Daoy (cell line): ENCODE measurements around the gene LMBR1L. TPM values are rescaled to one million over a fixed set of nuclear protein-coding genes. Genes with fewer than 3 reads are reported as not detected.

Experiments
- DNase-seq: peaks from one replicate; pipeline ENCODE4 v3.0.0-alpha.2; 2015; ENCODE audit warnings: low read depth
- total RNA-seq: library from RNA; depleted of rRNA; stranded (reverse); fragments of >200 nt; shearing (Covaris generic); gene quantifications from 2 replicates; pipeline ENCODE4 v1.2.3, GENCODE V29; 2014; rRNA removed

Gene LMBR1L
- total RNA-seq, 1 experiment from 2014 or later = 18.2 TPM

GRCh38 chr12:49054096-49054495 is 56.6 kb downstream of the LMBR1L start:
- DNase-seq = no peak

GRCh38 chr12:49052451-49053208 is 58.0 kb downstream of the LMBR1L start:
- no peak for DNase-seq

DNA sequence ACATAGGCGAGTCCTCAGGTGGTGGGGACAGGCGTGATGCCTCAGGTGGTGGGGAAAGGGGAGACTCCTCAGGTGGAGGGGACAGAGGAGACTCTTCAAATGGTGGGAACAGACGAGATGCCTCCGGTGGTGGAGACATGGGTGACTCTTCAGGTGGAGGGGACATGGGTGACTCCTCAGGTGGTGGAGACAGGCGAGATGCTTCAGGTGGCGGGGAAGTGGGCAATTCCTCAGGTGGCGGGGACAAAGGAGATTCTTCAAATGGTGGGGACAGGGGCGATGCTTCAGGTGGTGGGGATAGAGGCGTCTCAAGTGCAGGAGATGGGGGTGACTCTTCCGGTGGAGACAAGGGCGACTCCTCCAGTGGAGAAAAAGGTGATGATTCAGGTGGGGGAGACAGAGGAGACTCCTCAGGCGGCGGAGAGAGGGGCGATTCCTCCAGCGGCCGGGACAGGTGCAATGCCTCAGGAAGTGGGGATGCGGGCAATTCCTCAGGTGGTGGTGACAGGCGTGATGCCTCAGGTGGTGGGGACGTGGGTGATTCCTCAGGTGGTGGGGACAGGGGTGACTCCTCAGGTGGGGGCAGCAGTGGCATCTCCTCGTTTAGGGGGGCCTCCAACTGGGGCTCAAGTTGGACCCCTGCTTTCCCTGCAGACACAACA is 58.7 kb downstream of the LMBR1L start:
- DNase-seq = no peak

GRCh38 chr12:49051373-49051764 is 59.3 kb downstream of the LMBR1L start:
- DNase-seq = no peak

DNA sequence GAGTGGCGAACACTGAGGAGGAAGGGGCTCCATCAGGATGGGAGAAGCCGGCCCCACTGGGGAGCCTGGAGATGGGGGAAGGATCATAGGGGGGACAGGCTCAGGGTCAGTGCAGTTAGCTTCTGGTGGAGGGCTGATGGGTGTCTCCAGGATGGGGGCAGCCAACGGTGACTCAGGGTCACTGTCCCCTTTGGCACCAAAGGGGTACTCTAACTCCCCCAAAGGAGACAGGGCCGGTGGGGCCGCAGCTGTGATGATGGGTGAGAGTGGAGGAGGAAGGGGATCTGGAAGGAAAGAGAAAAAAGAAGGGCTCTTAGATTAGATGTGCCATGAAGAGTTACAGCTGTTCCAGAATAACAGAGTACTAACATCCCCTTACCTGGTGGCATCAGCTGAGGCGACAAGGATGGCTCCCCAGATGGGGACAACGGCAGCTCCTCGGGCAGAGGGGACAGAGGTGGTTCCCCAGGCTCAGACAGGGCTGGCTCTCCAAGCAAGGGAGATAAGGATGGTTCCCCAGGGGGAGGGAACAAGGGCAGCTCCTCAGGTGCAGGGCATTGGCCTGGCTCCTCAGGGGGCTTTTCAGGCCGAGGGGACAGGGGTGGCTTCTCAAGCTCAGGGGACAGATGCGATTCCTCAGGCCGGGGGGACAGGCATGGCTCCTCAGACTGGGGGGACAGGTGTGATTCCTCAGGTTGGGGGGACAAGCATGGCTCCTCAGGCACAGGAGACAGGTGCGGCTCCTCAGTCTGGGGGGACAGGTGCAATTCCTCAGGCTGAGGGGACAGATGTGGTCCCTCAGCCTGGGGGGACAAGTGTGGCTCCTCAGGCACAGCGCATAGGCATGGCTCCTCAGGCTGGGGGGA is 59.9 kb downstream of the LMBR1L start:
- DNase-seq = no peak

DNA sequence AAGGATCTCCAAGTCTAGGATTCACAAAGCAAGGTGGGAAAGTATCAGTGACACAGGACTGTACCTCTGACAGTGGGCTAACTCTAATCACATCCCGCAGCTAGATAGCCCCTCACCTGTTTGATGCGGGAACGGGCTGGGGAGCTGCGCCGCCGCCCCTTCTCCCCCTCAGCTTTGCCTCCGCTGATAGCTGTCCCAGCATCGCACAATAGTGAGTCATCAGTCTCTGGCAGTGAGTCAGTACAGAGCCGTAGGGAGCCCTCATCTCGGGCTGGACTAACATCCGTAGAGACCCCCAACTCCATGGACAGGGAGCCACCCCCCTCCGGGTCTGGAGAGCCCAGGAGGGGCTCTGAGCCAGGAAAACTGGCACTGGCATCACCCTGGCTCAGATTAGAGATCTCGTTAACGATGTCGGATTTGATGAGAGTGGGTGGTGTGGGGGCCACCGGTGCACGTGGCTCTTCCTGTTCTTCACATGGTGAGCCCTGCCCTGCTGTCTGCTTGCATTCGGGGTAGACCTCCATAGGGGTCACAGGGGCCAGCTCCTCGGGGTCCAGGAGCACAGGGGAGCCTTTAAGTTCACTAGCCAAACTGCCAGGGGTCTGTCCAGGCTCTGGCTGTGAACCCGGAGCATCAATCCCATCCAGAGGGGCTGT is 61.0 kb downstream of the LMBR1L start:
- peak; percentile 77 for DNase-seq

DNA sequence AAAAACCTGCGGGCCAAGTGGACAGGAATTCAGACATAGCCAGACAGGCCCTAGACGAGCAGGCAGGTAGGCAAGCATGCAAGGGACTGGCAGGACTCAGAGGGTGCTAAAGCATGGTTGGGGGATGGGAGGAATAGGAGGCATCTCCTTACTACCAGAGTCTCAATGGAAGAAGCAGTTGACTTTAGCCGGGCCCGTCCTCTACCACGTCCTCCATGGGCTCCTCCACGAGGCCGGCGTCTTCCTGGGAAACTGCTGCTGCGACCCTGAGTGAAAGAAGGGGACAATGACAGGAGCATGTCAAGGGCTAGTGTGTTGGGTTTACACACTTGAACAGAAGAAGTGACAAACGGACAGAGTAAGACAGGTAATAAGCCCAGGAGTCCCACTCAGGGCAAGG is 61.7 kb downstream of the LMBR1L start:
- DNase-seq = no peak

Other genes starting within 250 kb of the LMBR1L start
- 0.51 and 4.7 TPM in 2 replicates for gene RND1, start 245.0 kb downstream of the LMBR1L start, total RNA-seq
- 7.0 and 28.0 TPM in 2 replicates for gene FKBP11, start 185.4 kb downstream of the LMBR1L start, total RNA-seq
- 69.3 and 118 TPM in 2 replicates for gene ARF3, start 153.4 kb downstream of the LMBR1L start, total RNA-seq
- gene WNT10B, start 139.1 kb downstream of the LMBR1L start, total RNA-seq = 0.63 TPM in 1 of 2 replicates, not detected in the other
- not detected in 2 replicates for gene WNT1, start 132.5 kb downstream of the LMBR1L start, total RNA-seq
- 0.80 TPM in 1 of 2 replicates, not detected in the other for gene DDN, start 111.5 kb downstream of the LMBR1L start, total RNA-seq
- gene PRKAG1, start 92.1 kb downstream of the LMBR1L start, total RNA-seq = 67.1 and 68.2 TPM in 2 replicates
- 10.3 and 11.0 TPM in 2 replicates for gene KMT2D, start 50.1 kb downstream of the LMBR1L start, total RNA-seq
- gene RHEBL1, start 40.9 kb downstream of the LMBR1L start, total RNA-seq = 6.3 and 11.0 TPM in 2 replicates
- not detected in 2 replicates for gene DHH, start 16.0 kb downstream of the LMBR1L start, total RNA-seq
- gene TUBA1B, start 20.5 kb upstream of the LMBR1L start, total RNA-seq = 3,979 and 4,039 TPM in 2 replicates
- gene TUBA1A, start 78.2 kb upstream of the LMBR1L start, total RNA-seq = 306 and 316 TPM in 2 replicates
- gene TUBA1C, start 154.2 kb upstream of the LMBR1L start, total RNA-seq = 835 and 1,096 TPM in 2 replicates
- 0.69 TPM in 1 of 2 replicates, not detected in the other for gene PRPH, start 184.3 kb upstream of the LMBR1L start, total RNA-seq
- gene TROAP, start 212.4 kb upstream of the LMBR1L start, total RNA-seq = 45.5 and 48.3 TPM in 2 replicates
- 0.06 and 0.80 TPM in 2 replicates for gene C1QL4, start 226.3 kb upstream of the LMBR1L start, total RNA-seq
- 2.4 and 2.7 TPM in 2 replicates for gene DNAJC22, start 236.0 kb upstream of the LMBR1L start, total RNA-seq